Measurements from ENCODE around the gene HM13. TPM values are rescaled to one million over a fixed set of nuclear protein-coding genes. Genes with fewer than 3 reads are reported as not detected.
"Not testable (repeated sequence)": the region's sequence is repeated elsewhere in the genome, so short reads cannot be mapped to it uniquely, and the experiment has no call there.

HM13 gene
- total RNA-seq, 2 donors from 2014 or later, result 31.7 to 45.7 TPM

DNA sequence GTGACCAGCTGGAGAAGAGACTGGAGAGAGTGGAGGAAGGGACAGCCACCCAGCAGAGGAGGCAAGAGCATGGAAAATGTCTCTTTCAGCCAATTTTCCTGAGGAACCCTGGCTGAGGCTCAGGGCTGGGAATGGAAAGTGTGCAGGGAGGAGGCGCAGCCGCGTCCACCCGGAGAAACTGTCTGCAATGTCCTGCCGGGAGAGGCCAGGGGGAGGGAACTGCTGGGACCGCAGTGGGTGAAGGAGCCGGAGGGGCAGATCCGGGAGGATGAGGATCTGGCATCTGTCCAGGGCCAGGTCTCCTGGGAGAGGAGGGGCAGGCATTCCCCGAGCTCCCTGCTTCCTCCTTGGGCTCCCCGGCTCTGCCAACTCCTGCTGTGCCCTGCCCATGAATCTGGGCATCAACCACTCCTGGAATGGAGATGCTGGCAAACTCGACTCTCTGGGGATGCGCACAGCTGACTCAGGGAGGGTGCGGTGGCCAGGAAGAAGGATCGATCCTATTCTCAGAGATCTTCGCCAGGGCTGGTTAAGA lies 17.4 kb upstream of the HM13 start:
- no peaks in the 10 kb centered on the region for H3K27me3 ChIP-seq
- peak; percentile 87 for DNase-seq (ENCODE audit: low spot score)
- H3K27ac ChIP-seq, result peak overlapping the region; percentile 48 to 56
- H3K4me3 ChIP-seq, result no peak overlapping the region
- TF ChIP-seq CTCF (IDR thresholded peaks at IDR 0.05), result no peak
- peaks cover 0 to 28% of the 10 kb centered on the region in 2 donors for H3K4me1 ChIP-seq
- H3K36me3 ChIP-seq, result no peaks in the 10 kb centered on the region
- H3K9me3 ChIP-seq, result no peaks in the 10 kb centered on the region

DNA sequence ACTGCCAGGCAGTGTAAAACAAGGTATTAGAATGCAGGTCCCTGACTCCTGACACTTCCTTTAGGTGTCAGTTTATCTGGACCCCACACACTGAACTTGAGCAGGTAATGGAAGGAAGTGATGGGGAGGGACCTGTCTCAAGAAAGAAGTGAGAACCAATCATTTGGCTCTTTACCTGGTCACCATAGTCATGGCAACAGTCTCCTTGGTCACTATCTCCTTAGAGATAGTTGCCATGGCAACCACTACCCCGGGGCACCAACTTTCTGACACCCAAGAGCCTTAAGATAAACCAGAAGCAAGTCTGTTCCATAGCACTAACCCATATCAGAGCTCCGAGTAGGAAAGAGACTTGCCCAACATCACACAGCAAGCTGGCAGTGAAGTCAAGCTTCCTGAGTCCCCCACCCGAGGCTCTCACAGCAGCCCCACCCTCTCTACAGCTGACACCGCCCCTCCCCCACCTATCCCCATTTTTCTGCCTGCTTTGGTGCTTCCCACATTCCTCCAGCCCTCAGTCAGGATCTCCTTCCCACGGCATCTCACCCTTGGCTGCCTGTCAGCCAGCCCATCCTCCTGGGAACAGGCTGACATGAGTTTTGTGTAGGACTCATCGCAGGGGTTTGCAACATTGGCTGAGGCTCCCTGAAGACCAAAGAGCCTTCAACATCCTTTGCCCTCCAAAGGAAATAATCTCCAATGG lies 16.3 kb upstream of the HM13 start:
- peak overlapping the region; percentile 48 to 56 for H3K27ac ChIP-seq
- no peaks in the 10 kb centered on the region for H3K9me3 ChIP-seq
- H3K4me1 ChIP-seq, result peaks cover 0 to 28% of the 10 kb centered on the region in 2 donors
- no peaks in the 10 kb centered on the region for H3K27me3 ChIP-seq
- no peaks in the 10 kb centered on the region for H3K36me3 ChIP-seq
- H3K4me3 ChIP-seq, result no peak overlapping the region
- no peak for DNase-seq (ENCODE audit: low spot score)
- TF ChIP-seq CTCF (IDR thresholded peaks at IDR 0.05), result no peak

- H3K4me3 ChIP-seq, result no peak overlapping the region
- H3K27ac ChIP-seq, result no peak overlapping the region
- DNase-seq (ENCODE audit: low spot score), result no peak
- no peaks in the 10 kb centered on the region for H3K36me3 ChIP-seq
- peaks cover 0 to 28% of the 10 kb centered on the region in 2 donors for H3K4me1 ChIP-seq
- TF ChIP-seq CTCF (IDR thresholded peaks at IDR 0.05), result no peak
- no peaks in the 10 kb centered on the region for H3K9me3 ChIP-seq
- H3K27me3 ChIP-seq, result no peaks in the 10 kb centered on the region
These were observed 13.7 kb upstream of the HM13 start for GRCh38 chr20:31500527-31500926.

DNA sequence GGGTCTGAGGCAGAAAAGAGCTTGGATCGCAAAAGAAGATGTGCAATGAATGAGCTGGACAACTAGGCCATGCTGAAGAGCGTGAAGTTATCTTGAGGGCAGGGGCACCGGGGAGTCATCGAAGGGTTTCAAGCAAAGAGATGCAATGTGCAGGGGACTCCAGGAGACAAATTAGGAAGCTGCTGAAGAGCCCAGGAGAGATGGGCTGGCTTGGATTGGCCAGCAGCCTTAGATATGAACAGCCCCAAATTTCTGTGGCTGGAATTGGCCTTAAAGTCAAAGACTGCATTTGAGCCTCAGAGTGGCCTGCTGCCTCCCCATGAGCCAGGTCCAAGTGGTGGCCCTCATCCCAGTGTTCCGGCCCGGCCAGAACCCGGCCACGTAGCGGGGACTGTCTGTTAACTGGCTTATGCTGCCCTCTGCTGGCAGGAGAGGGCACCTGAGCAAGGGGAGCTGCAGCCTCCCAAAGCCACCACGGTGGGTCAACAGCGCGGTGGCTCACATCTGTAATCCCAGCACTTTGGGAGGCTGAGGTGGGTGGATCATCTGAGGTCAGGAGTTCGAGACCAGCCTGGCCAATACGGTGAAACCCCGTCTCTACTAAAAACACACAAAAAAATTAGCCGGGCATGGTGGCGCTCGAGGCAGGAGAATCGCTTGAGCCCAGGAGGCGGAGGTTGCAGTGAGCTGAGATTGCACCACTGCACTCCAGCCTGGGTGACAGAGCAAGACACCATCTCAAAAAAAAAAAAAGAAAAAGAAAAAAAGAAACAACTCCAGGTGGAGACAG lies 11.2 kb upstream of the HM13 start:
- H3K27me3 ChIP-seq, H3K36me3 ChIP-seq, H3K4me3 ChIP-seq, H3K27ac ChIP-seq, H3K9me3 ChIP-seq, H3K4me1 ChIP-seq: not testable (repeated sequence)
- peak; percentile 91 for DNase-seq (ENCODE audit: low spot score)
- TF ChIP-seq CTCF (IDR thresholded peaks at IDR 0.05), result peak; percentile 80 to 97

DNA sequence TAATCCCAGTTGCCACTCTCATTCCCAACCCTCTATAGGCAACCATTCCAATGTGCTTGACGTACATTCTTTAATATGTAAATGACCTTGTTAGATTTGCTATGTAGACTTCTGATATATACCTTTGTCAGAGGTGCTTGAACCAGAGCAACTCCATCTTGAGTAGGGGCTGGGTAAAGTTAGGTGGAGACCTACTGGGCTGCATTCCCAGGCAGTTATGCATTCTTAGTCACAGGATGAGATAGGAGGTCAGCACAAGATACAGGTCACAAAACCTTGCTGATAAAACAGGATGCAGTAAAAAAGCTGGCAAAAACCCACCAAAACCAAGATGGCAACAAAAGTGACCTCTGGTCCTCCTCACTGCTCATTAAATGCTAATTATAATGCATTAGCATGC lies 8.3 kb upstream of the HM13 start:
- H3K36me3 ChIP-seq, result no peaks in the 10 kb centered on the region
- DNase-seq (ENCODE audit: low spot score), result no peak
- H3K4me1 ChIP-seq, result no peaks in the 10 kb centered on the region
- no peak for TF ChIP-seq CTCF (IDR thresholded peaks at IDR 0.05)
- H3K27me3 ChIP-seq, result no peaks in the 10 kb centered on the region
- no peaks in the 10 kb centered on the region for H3K9me3 ChIP-seq
- no peak overlapping the region for H3K4me3 ChIP-seq
- no peak overlapping the region for H3K27ac ChIP-seq
